Activated naive CD8-positive, alpha-beta T cell (primary cell): ENCODE data around the gene SERPINE2.
A peak's percentile ranks its signal among the peaks of the same experiment; 100 is the strongest.

Experiments
- H3K27ac Mint-ChIP-seq: one replicate; pipeline ENCODE4 v1.8.0; 2021; ENCODE audit warnings: mixed read lengths
- H3K27me3 Mint-ChIP-seq: one replicate; pipeline ENCODE4 v1.8.0; 2021; ENCODE audit warnings: mixed read lengths
- H3K36me3 Mint-ChIP-seq: one replicate; pipeline ENCODE4 v1.8.0; 2021; ENCODE audit warnings: mixed read lengths
- H3K4me1 Mint-ChIP-seq: one replicate; pipeline ENCODE4 v1.8.0; 2021; ENCODE audit warnings: low read depth, mixed read lengths
- H3K4me3 Mint-ChIP-seq: one replicate; pipeline ENCODE4 v1.8.0; 2021; ENCODE audit warnings: mild to moderate bottlenecking, mixed read lengths
- H3K9me3 Mint-ChIP-seq: one replicate; pipeline ENCODE4 v1.8.0; 2021; ENCODE audit warnings: low read depth, mixed read lengths

SERPINE2 gene

GRCh38 chr2:224033601-224034000 lies 5.5 kb downstream of the SERPINE2 start:
- peaks cover 6% of the 10 kb centered on the region for H3K36me3 Mint-ChIP-seq
- H3K4me3 Mint-ChIP-seq = peak overlapping the region; percentile 32
- H3K27me3 Mint-ChIP-seq = peaks cover 4% of the 10 kb centered on the region
- no peaks in the 10 kb centered on the region for H3K9me3 Mint-ChIP-seq
- H3K4me1 Mint-ChIP-seq = peaks cover 56% of the 10 kb centered on the region
- no peak overlapping the region for H3K27ac Mint-ChIP-seq

DNA sequence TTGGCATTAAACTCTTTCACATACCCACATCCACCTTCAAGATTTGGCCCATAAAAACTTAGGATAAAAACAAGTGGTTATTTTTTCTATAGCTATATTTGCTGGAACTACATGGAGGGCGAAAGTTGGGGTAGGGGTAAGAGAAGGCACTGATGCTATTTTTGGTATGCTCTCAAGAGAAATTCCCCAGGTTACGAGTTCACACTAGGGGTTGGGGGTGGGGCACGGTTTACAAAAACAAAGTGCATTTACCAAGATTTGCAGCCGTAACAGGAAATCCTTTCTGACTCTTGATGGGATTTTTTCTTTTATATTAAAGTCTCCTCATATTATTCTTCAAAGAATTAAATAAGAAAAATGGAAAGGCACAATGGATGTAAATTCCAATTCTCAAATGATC lies 6.8 kb downstream of the SERPINE2 start:
- peaks cover 58% of the 10 kb centered on the region for H3K4me1 Mint-ChIP-seq
- H3K27ac Mint-ChIP-seq = no peak overlapping the region
- H3K36me3 Mint-ChIP-seq = peaks cover 6% of the 10 kb centered on the region
- peaks cover 4% of the 10 kb centered on the region for H3K27me3 Mint-ChIP-seq
- H3K4me3 Mint-ChIP-seq = no peak overlapping the region
- no peaks in the 10 kb centered on the region for H3K9me3 Mint-ChIP-seq

GRCh38 chr2:224031358-224031970 lies 7.6 kb downstream of the SERPINE2 start:
- H3K4me3 Mint-ChIP-seq = no peak overlapping the region
- H3K36me3 Mint-ChIP-seq = peaks cover 6% of the 10 kb centered on the region
- peaks cover 58% of the 10 kb centered on the region for H3K4me1 Mint-ChIP-seq
- H3K27ac Mint-ChIP-seq = no peak overlapping the region
- no peaks in the 10 kb centered on the region for H3K9me3 Mint-ChIP-seq
- no peaks in the 10 kb centered on the region for H3K27me3 Mint-ChIP-seq

DNA sequence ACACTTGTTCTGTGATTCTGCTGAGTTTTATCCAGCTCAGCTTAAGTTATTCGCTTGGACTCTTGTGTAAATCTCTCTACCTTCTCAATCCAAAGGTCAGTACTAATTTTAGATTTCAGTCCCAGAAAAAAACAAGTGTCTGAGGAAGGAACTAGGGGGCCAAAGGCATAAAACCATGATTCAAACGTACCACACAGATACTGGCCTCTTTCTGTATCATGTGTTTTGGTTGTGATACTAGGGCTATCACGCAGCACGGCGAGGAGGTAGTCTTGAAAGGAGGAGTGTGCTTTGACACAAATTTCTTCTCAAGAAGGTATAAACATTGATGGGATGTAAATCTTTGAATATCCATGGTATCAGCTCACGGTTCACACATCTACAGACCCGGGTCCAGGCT lies 8.3 kb downstream of the SERPINE2 start:
- Mint-ChIP-seq H3K4me3 (no peak overlapping the region), H3K9me3 (no peaks in the 10 kb centered on the region), H3K27me3 (no peaks in the 10 kb centered on the region), H3K27ac (no peak overlapping the region), H3K36me3 (peaks cover 6% of the 10 kb centered on the region), H3K4me1 (peaks cover 65% of the 10 kb centered on the region)

- H3K4me1 Mint-ChIP-seq = peaks cover 73% of the 10 kb centered on the region
- H3K27me3 Mint-ChIP-seq = no peaks in the 10 kb centered on the region
- H3K36me3 Mint-ChIP-seq = peaks cover 8% of the 10 kb centered on the region
- H3K9me3 Mint-ChIP-seq = no peaks in the 10 kb centered on the region
- no peak overlapping the region for H3K27ac Mint-ChIP-seq
- no peak overlapping the region for H3K4me3 Mint-ChIP-seq
Observed at GRCh38 chr2:224029876-224030275, 9.2 kb downstream of the SERPINE2 start.

- H3K4me3 Mint-ChIP-seq = peak overlapping the region; percentile 65
- no peaks in the 10 kb centered on the region for H3K9me3 Mint-ChIP-seq
- no peaks in the 10 kb centered on the region for H3K27me3 Mint-ChIP-seq
- H3K36me3 Mint-ChIP-seq = peaks cover 5% of the 10 kb centered on the region
- peaks cover 82% of the 10 kb centered on the region for H3K4me1 Mint-ChIP-seq
- peak overlapping the region; percentile 96 for H3K27ac Mint-ChIP-seq
Observed at GRCh38 chr2:224027931-224028330, 11.2 kb downstream of the SERPINE2 start.

GRCh38 chr2:224027070-224027469 lies 12.0 kb downstream of the SERPINE2 start:
- peak overlapping the region; percentile 96 for H3K27ac Mint-ChIP-seq
- no peak overlapping the region for H3K4me3 Mint-ChIP-seq
- H3K9me3 Mint-ChIP-seq = no peaks in the 10 kb centered on the region
- H3K4me1 Mint-ChIP-seq = peaks cover 81% of the 10 kb centered on the region
- H3K36me3 Mint-ChIP-seq = peaks cover 5% of the 10 kb centered on the region
- H3K27me3 Mint-ChIP-seq = no peaks in the 10 kb centered on the region

- Mint-ChIP-seq H3K4me3 (peak overlapping the region; percentile 65), H3K36me3 (peaks cover 6% of the 10 kb centered on the region), H3K27ac (peak overlapping the region; percentile 96), H3K9me3 (no peaks in the 10 kb centered on the region), H3K27me3 (no peaks in the 10 kb centered on the region), H3K4me1 (peaks cover 82% of the 10 kb centered on the region)
Observed at GRCh38 chr2:224025874-224026273, 13.2 kb downstream of the SERPINE2 start.

DNA sequence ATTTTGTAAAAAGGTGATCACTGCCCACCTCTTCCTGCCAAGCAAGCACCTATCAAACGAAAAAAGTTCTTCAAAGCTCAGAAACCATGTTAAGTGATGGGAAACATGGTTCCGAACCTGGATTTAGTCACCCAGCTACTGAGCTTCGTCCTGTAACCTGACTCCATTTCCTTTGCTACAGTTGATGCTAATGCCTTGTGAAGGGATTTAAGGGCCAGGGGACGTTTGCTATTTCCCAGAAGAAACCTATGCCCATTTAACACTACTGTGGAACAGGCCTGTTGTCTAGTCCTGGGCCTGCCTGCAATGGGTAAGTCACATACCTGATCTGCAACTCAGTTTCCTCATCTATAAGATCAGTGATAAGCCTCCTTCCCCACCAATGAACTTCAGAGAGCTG lies 14.8 kb downstream of the SERPINE2 start:
- Mint-ChIP-seq H3K27me3 (no peaks in the 10 kb centered on the region), H3K4me1 (peaks cover 74% of the 10 kb centered on the region), H3K36me3 (peaks cover 6% of the 10 kb centered on the region), H3K4me3 (peak overlapping the region; percentile 43), H3K27ac (peak overlapping the region; percentile 96), H3K9me3 (no peaks in the 10 kb centered on the region)

GRCh38 chr2:224023188-224023587 lies 15.9 kb downstream of the SERPINE2 start:
- Mint-ChIP-seq H3K36me3 (peaks cover 6% of the 10 kb centered on the region), H3K4me1 (peaks cover 67% of the 10 kb centered on the region), H3K4me3 (no peak overlapping the region), H3K9me3 (no peaks in the 10 kb centered on the region), H3K27ac (peak overlapping the region; percentile 67), H3K27me3 (no peaks in the 10 kb centered on the region)

DNA sequence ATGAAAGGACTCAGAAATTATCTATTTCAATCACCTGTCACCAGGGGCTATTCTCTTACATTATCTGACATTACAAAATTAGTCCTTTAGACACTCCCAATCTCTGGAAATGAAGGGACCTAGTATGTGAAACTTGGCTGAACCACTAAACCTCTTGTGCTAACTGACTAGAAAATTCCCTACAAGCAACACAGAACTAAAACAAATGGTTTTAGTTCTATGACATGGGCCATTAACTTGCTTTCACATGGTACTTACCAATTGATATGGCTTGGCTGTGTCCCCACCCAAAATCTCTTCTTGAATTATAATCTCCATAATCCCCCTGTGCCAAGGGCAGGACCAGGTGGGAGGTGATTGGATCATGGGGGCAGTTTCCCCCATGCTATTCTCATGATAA lies 16.6 kb downstream of the SERPINE2 start:
- H3K4me3 Mint-ChIP-seq = no peak overlapping the region
- no peaks in the 10 kb centered on the region for H3K27me3 Mint-ChIP-seq
- H3K4me1 Mint-ChIP-seq = peaks cover 63% of the 10 kb centered on the region
- no peak overlapping the region for H3K27ac Mint-ChIP-seq
- peaks cover 6% of the 10 kb centered on the region for H3K36me3 Mint-ChIP-seq
- H3K9me3 Mint-ChIP-seq = no peaks in the 10 kb centered on the region

DNA sequence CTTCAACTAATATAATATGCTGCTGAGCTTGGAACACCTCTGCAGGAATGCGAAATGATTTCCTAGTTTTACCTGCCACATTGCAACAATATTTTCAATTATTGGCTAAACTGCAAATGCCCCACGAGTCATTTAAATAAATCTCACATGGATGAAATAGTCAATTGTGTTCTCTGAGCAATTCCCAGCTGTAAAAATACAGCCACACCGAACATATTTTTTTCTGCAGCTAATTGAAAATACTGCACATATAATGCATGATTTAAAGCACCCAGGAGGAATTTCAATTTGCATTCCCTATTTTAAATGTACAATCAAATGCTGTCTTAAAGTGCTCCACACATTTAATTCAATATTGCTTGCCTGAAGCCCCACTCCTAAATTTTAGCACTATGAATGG lies 18.6 kb downstream of the SERPINE2 start:
- H3K9me3 Mint-ChIP-seq = no peaks in the 10 kb centered on the region
- no peak overlapping the region for H3K4me3 Mint-ChIP-seq
- H3K27ac Mint-ChIP-seq = no peak overlapping the region
- peaks cover 57% of the 10 kb centered on the region for H3K4me1 Mint-ChIP-seq
- H3K27me3 Mint-ChIP-seq = no peaks in the 10 kb centered on the region
- peaks cover 6% of the 10 kb centered on the region for H3K36me3 Mint-ChIP-seq

- peaks cover 4% of the 10 kb centered on the region for H3K36me3 Mint-ChIP-seq
- H3K27me3 Mint-ChIP-seq = no peaks in the 10 kb centered on the region
- H3K4me3 Mint-ChIP-seq = no peak overlapping the region
- no peak overlapping the region for H3K27ac Mint-ChIP-seq
- H3K4me1 Mint-ChIP-seq = peaks cover 41% of the 10 kb centered on the region
- H3K9me3 Mint-ChIP-seq = no peaks in the 10 kb centered on the region
Observed at GRCh38 chr2:224017957-224018356, 21.1 kb downstream of the SERPINE2 start.

- peak overlapping the region; percentile 9 for H3K4me3 Mint-ChIP-seq
- H3K36me3 Mint-ChIP-seq = peaks cover 4% of the 10 kb centered on the region
- no peaks in the 10 kb centered on the region for H3K27me3 Mint-ChIP-seq
- no peaks in the 10 kb centered on the region for H3K9me3 Mint-ChIP-seq
- H3K4me1 Mint-ChIP-seq = peaks cover 33% of the 10 kb centered on the region
- H3K27ac Mint-ChIP-seq = no peak overlapping the region
Observed at GRCh38 chr2:224016963-224017362, 22.1 kb downstream of the SERPINE2 start.

DNA sequence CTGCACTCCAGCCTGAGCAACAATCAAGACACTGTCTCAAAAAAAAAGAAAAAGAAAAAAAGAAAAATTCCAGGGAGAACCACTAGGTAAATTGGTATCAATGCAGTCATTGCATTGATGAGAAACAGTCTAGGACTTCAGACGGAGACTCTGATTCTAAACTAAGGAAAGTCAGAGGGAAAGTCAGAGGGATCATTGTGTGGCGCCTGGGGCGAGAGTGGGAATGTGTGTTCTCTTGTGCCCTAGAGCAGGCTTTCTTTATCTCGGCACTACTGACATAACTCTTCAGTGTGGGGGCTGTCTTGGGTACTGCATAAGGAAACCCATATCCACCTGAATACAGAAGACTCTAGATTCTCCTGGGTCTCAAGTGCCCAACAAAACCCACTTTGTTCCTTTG lies 24.8 kb downstream of the SERPINE2 start:
- Mint-ChIP-seq H3K4me1 (peaks cover 36% of the 10 kb centered on the region), H3K27me3 (no peaks in the 10 kb centered on the region), H3K9me3 (no peaks in the 10 kb centered on the region), H3K36me3 (peaks cover 2% of the 10 kb centered on the region), H3K27ac (no peak overlapping the region), H3K4me3 (no peak overlapping the region)

DNA sequence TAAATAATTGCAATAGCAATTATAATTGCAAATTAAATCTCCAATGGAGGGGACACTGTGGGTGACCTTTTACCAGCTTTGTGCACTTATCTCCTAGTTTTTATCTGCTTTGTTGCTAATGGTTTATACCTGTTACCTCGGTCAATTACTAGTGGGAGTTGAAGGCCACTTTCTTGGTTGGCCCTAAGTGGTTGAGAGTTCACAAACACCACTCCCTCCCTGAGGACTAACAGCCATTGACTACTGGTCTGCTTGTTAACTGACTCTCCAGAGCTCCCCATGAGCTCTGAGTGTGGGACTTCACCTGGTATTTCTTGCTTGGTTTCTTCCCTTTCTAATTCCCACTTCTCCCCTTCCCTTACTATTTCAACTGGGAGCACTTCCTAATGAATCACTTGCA lies 27.2 kb downstream of the SERPINE2 start:
- peaks cover 25% of the 10 kb centered on the region for H3K4me1 Mint-ChIP-seq
- H3K27me3 Mint-ChIP-seq = no peaks in the 10 kb centered on the region

More for the DNA sequence above, 27.2 kb downstream of the SERPINE2 start:
- Mint-ChIP-seq H3K27ac (no peak overlapping the region), H3K4me3 (no peak overlapping the region), H3K9me3 (no peaks in the 10 kb centered on the region), H3K36me3 (peaks cover 2% of the 10 kb centered on the region)
